A549 treated with Hydrocortisone at 1 μM for 4 hours (cell line): ENCODE measurements around the gene HSPBAP1. TPM values are rescaled to one million over a fixed set of nuclear protein-coding genes. Genes with fewer than 3 reads are reported as not detected.

ENCODE experiments used
- total RNA-seq: library from RNA; stranded (reverse); fragments of 200-300 nt; extraction: Qiagen RNA extraction; gene quantifications from 5 replicates; pipeline ENCODE4 v1.2.3, GENCODE V29; 2022

Gene HSPBAP1
- total RNA-seq = 4.9 to 5.8 TPM (median 5.1 TPM) in 5 replicates

GRCh38 chr3:122793568-122794416, at the start of gene HSPBAP1:
HSPBAP1 (minus strand) TSS chr3:122793831; CDS start chr3:122793680, 151 bp downstream.

GRCh38 chr3:122794779-122795673, 1.4 kb upstream of the HSPBAP1 start, which contains the start of gene SLC49A4:
SLC49A4 (plus strand) TSS chr3:122795069; CDS start chr3:122795193, 124 bp downstream.

Other genes with a start within 250 kb of the HSPBAP1 start
- 5.1 to 7.0 TPM (median 5.8 TPM) in 5 replicates for gene PARP9, start 229.5 kb downstream of the HSPBAP1 start, total RNA-seq
- gene DTX3L, start 229.5 kb downstream of the HSPBAP1 start, total RNA-seq = 7.4 to 11.1 TPM (median 7.6 TPM) in 5 replicates
- gene PARP15, start 216.2 kb downstream of the HSPBAP1 start, total RNA-seq = not detected in 5 replicates
- gene PARP14, start 113.0 kb downstream of the HSPBAP1 start, total RNA-seq = 7.4 to 11.8 TPM (median 7.9 TPM) in 5 replicates
- gene SLC49A4, start 1.2 kb upstream of the HSPBAP1 start, total RNA-seq = 12.0 to 15.3 TPM (median 13.8 TPM) in 5 replicates
- gene SEMA5B, start 233.9 kb upstream of the HSPBAP1 start, total RNA-seq = 0.16 to 0.32 TPM (median 0.20 TPM) in 5 replicates